ENCODE measurements around the gene RMND5A. TPM values are rescaled to one million over a fixed set of nuclear protein-coding genes. Genes with fewer than 3 reads are reported as not detected.

RMND5A gene
- total RNA-seq, 1 donor from 2014 or later: 49.6 TPM

- H3K9me3 Mint-ChIP-seq (ENCODE audit: low read depth): no peaks in the 10 kb centered on the region
- no peak for TF ChIP-seq CTCF (IDR thresholded peaks at IDR 0.05; ENCODE audit: unreplicated experiment)
These were observed 105.1 kb downstream of the RMND5A start for GRCh38 chr2:86825036-86825692.

GRCh38 chr2:86825693-86826381 lies 105.7 kb downstream of the RMND5A start:
- Mint-ChIP-seq H3K4me1 (ENCODE audit: low read depth) (peaks cover 3% of the 10 kb centered on the region), H3K9me3 (ENCODE audit: low read depth) (no peaks in the 10 kb centered on the region), H3K27ac (no peak overlapping the region), H3K36me3 (ENCODE audit: insufficient read depth) (no peaks in the 10 kb centered on the region), H3K4me3 (ENCODE audit: low read depth) (no peak overlapping the region), H3K27me3 (peaks cover 50% of the 10 kb centered on the region)
- TF ChIP-seq CTCF (IDR thresholded peaks at IDR 0.05; ENCODE audit: unreplicated experiment): no peak
- no peak for DNase-seq (ENCODE audit: low spot score, unreplicated experiment)

More at GRCh38 chr2:86825036-86825692, 105.1 kb downstream of the RMND5A start:
- Mint-ChIP-seq H3K36me3 (ENCODE audit: insufficient read depth) (no peaks in the 10 kb centered on the region), H3K27me3 (peaks cover 51% of the 10 kb centered on the region), H3K27ac (no peak overlapping the region), H3K4me3 (ENCODE audit: low read depth) (no peak overlapping the region), H3K4me1 (ENCODE audit: low read depth) (peaks cover 3% of the 10 kb centered on the region)
- DNase-seq (ENCODE audit: low spot score, unreplicated experiment): no peak

- DNase-seq (ENCODE audit: low spot score, unreplicated experiment): no peak
- Mint-ChIP-seq H3K27me3 (peaks cover 54% of the 10 kb centered on the region), H3K4me1 (ENCODE audit: low read depth) (peaks cover 3% of the 10 kb centered on the region), H3K36me3 (ENCODE audit: insufficient read depth) (no peaks in the 10 kb centered on the region), H3K27ac (no peak overlapping the region), H3K9me3 (ENCODE audit: low read depth) (no peaks in the 10 kb centered on the region), H3K4me3 (ENCODE audit: low read depth) (no peak overlapping the region)
- TF ChIP-seq CTCF (IDR thresholded peaks at IDR 0.05; ENCODE audit: unreplicated experiment): no peak
These were observed 106.9 kb downstream of the RMND5A start for GRCh38 chr2:86826951-86827350.

Other genes with a start within 250 kb of the RMND5A start
- gene CHMP3, start 156.8 kb upstream of the RMND5A start, total RNA-seq: 91.2 and 94.1 TPM in 2 replicates
- 22.3 and 22.8 TPM in 2 replicates for gene RNF103, start 96.4 kb upstream of the RMND5A start, total RNA-seq
- 0.13 and 0.19 TPM in 2 replicates for gene CD8A, start 70.6 kb downstream of the RMND5A start, total RNA-seq
- gene CD8B, start 141.6 kb downstream of the RMND5A start, total RNA-seq: 0.62 TPM in 1 of 2 replicates, not detected in the other
- 3.1 and 5.1 TPM in 2 replicates for gene RGPD1, start 221.8 kb downstream of the RMND5A start, total RNA-seq

Data from progenitor cell of endocrine pancreas (in vitro differentiated cells).